PC-3 (cell line): ENCODE results near the gene GALNT2. TPM values are rescaled to one million over a fixed set of nuclear protein-coding genes. Genes with fewer than 3 reads are reported as not detected.

Source experiments
- ATAC-seq: fragments of 200-7000 bp; cut with Tn5 transposase; 2 replicates; pipeline ENCODE4 v1.9.1; 2020; ENCODE audit warnings: mild to moderate bottlenecking, moderate library complexity
- BruUV-seq: library from RNA; stranded (reverse); fragments of 400-500 nt; replicated peaks from 2 replicates; lab custom pipeline; 2021; lab: Mats Ljungman, UMichigan
- CTCF ChIA-PET: fragments of 300-600 bp; sonication (Branson Sonifier 250); formaldehyde crosslinking; loops from one replicate; lab custom pipeline; 2022; ENCODE audit warnings: antibody characterized with exemption; lab: Charles Lee
- POLR2A ChIA-PET: fragments of 300-600 bp; sonication (Branson Sonifier 250); formaldehyde crosslinking; loops from one replicate; lab custom pipeline; 2022; ENCODE audit warnings: antibody characterized with exemption; ENCODE audit not compliant: unreplicated experiment; lab: Charles Lee
- DNase-seq: peaks from one replicate; pipeline ENCODE4 v3.0.0-alpha.2; 2015
- H2AFZ ChIP-seq: fragments of 300-600 bp; sonication (generic); 2 replicates; pipeline ENCODE4 v1.6.0; 2016; ENCODE audit warnings: antibody characterized with exemption, low read length
- H3F3A ChIP-seq: fragments of 300-600 bp; sonication (generic); one replicate; pipeline ENCODE4 v1.6.0; 2017; ENCODE audit warnings: antibody characterized with exemption, low read length, control low read depth, mild to moderate bottlenecking; ENCODE audit not compliant: unreplicated experiment
- H3K27ac ChIP-seq: fragments of 300-600 bp; sonication (generic); 2 replicates; pipeline ENCODE4 v1.5.1; 2016; ENCODE audit warnings: mild to moderate bottlenecking, low read length
- H3K27me3 ChIP-seq: fragments of 300-600 bp; sonication (generic); 2 replicates; pipeline ENCODE4 v1.6.1; 2016; ENCODE audit warnings: low read length, mixed read lengths
- H3K36me3 ChIP-seq: fragments of 300-600 bp; sonication (generic); 2 replicates; pipeline ENCODE4 v1.6.1; 2016; ENCODE audit warnings: low read depth, mixed run types, low read length, mixed read lengths
- H3K4me1 ChIP-seq: fragments of 300-600 bp; sonication (generic); 2 replicates; pipeline ENCODE4 v1.5.1; 2016; ENCODE audit warnings: low read length; ENCODE audit not compliant: insufficient read depth
- H3K4me2 ChIP-seq: fragments of 300-600 bp; sonication (generic); 2 replicates; pipeline ENCODE4 v1.6.0; 2016; ENCODE audit warnings: low read length
- H3K4me3 ChIP-seq: fragments of 300-600 bp; sonication (generic); 2 replicates; pipeline ENCODE4 v1.5.1; 2016; ENCODE audit warnings: mild to moderate bottlenecking, low read length, mixed read lengths
- H3K79me2 ChIP-seq: fragments of 300-600 bp; sonication (generic); 2 replicates; pipeline ENCODE4 v1.6.1; 2017; ENCODE audit warnings: low read length, mixed read lengths
- H3K9ac ChIP-seq: fragments of 300-600 bp; sonication (generic); 2 replicates; pipeline ENCODE4 v1.6.0; 2016; ENCODE audit warnings: mild to moderate bottlenecking, low read length
- H3K9me2 ChIP-seq: fragments of 300-600 bp; sonication (generic); replicated peaks from 2 replicates; pipeline ENCODE4 v1.6.1; 2016; ENCODE audit warnings: mixed run types, low read length, mixed read lengths
- H3K9me3 ChIP-seq: fragments of 300-600 bp; sonication (generic); 2 replicates; pipeline ENCODE4 v1.6.1; 2016; ENCODE audit warnings: low read length, mixed read lengths
- H4K20me1 ChIP-seq: fragments of 300-600 bp; sonication (generic); 2 replicates; pipeline ENCODE4 v1.6.1; 2016; ENCODE audit warnings: low read length, mixed read lengths
- EZH2 ChIP-seq: fragments of 300-600 bp; sonication (generic); IDR thresholded peaks from one replicate; pipeline ENCODE4 v1.6.1; 2017; ENCODE audit warnings: antibody characterized with exemption, mild to moderate bottlenecking, low read length; ENCODE audit not compliant: unreplicated experiment
- EZH2phosphoT487 ChIP-seq: fragments of 300-600 bp; sonication (generic); IDR thresholded peaks from 2 replicates; pipeline ENCODE4 v1.6.1; 2018; ENCODE audit warnings: mild to moderate bottlenecking, antibody characterized with exemption, low read length, borderline replicate concordance
- intact Hi-C: fragments of 100-400 bp; cut with micrococcal nuclease; formaldehyde crosslinking; loops from 2 replicates; pipeline ENCODE4 v1.9.0; 2023
- total RNA-seq: library from RNA; depleted of rRNA; stranded (reverse); fragments of >200 nt; gene quantifications from 2 replicates; pipeline ENCODE4 v1.2.3, GENCODE V29; 2014
- TF ChIP-seq, protein P1 (sequence below): fragments of 300-600 bp; sonication (generic); conservative IDR thresholded peaks from 2 replicates; pipeline ENCODE4 v1.5.1; 2017; ENCODE audit warnings: antibody characterized with exemption, low read depth, mild to moderate bottlenecking, low read length

The GALNT2 gene
- total RNA-seq, 1 experiment from 2014 or later, result 182 TPM

DNA sequence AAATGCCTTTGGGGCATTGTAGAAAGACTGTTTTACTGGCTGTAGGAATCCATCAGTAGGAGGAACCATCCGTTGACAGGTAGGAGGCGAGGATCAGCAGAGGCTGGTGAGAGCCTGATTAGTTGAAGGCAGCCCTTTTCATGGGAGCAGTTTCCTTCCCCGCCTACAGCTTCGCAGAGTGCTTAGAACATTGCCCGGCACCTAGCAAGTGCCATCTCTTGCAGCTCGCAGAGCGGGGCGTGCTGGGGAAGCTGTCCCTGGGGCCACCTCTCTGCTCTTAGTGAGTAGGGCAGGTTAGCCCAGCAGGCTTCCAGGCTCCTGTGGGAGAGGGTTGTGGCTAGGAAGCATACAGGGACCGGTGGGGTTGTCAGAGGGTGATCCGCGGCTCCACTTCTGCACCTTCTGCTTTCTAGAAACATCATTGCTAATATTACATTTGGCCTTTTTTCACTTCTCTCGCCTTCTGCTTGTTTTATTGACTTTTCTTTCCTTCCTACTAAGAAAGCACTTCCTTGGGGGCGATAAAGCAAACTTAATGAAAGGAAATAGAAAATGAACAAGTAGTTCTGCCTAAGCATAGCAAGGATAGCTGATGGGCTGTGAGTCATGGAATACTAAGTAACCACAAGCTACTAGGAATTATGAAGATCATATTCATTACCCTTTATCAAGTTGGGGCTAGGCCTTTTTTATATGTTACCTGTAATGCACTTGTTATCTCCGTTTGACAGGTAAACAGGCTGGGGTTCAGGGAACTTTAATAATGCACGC is 176.7 kb downstream of the GALNT2 start:
- ChIA-PET POLR2A (interaction anchor here (0.7 kb wide), 1 partner anchor 152 kb away, joined by 3 read pairs; no protein-coding TSS in a partner anchor), CTCF (interaction anchor here (0.7 kb wide), 1 partner anchor 51 kb away, joined by 3 read pairs; no protein-coding TSS in a partner anchor)
- TF ChIP-seq, protein P1, sequence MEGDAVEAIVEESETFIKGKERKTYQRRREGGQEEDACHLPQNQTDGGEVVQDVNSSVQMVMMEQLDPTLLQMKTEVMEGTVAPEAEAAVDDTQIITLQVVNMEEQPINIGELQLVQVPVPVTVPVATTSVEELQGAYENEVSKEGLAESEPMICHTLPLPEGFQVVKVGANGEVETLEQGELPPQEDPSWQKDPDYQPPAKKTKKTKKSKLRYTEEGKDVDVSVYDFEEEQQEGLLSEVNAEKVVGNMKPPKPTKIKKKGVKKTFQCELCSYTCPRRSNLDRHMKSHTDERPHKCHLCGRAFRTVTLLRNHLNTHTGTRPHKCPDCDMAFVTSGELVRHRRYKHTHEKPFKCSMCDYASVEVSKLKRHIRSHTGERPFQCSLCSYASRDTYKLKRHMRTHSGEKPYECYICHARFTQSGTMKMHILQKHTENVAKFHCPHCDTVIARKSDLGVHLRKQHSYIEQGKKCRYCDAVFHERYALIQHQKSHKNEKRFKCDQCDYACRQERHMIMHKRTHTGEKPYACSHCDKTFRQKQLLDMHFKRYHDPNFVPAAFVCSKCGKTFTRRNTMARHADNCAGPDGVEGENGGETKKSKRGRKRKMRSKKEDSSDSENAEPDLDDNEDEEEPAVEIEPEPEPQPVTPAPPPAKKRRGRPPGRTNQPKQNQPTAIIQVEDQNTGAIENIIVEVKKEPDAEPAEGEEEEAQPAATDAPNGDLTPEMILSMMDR, result no peak
- TF ChIP-seq EZH2 (no peak), EZH2phosphoT487 (no peak)
- intact Hi-C loops, result no loop called here
- H3K9me3 ChIP-seq, result no peaks in the 10 kb centered on the region
- no peak overlapping the region for H2AFZ ChIP-seq
- H3K4me1 ChIP-seq, result peaks cover 12% of the 10 kb centered on the region
- H3K4me3 ChIP-seq, result no peak overlapping the region
- no peak overlapping the region for H3K27ac ChIP-seq
- no peak overlapping the region for H3K9ac ChIP-seq
- no TSS peak for BruUV-seq
- peak; percentile 75 for DNase-seq
- no peaks in the 10 kb centered on the region for H3K79me2 ChIP-seq
- peaks cover 40% of the 10 kb centered on the region for H3K36me3 ChIP-seq
- peaks cover 4% of the 10 kb centered on the region; the same call in 1 of the 2 replicates for H4K20me1 ChIP-seq
- H3K27me3 ChIP-seq, result no peaks in the 10 kb centered on the region
- H3F3A ChIP-seq, result no peaks in the 10 kb centered on the region
- H3K9me2 ChIP-seq, result no peaks in the 10 kb centered on the region
- no peak overlapping the region for H3K4me2 ChIP-seq
- peak; percentile 92 for ATAC-seq

DNA sequence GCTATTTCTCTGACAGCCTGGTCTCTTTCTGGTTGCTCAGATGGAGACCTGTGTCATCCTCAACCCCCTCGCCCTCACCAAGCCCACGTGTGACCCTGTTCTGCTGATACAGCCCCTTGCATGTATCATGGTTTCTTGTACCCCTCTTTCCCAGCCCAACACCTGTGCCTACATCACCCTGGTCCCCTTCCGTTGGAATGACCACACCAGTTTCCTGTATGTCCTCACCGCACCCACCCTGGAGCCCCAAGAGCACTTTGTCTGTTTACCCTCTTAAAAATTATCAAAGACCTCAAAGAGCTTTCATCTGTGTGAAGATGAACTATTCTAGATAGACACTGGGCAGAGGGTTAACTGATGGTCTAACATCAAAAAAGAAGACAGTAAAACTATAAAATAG is 179.5 kb downstream of the GALNT2 start:
- ChIA-PET POLR2A (no interaction called here), CTCF (no interaction called here)
- TF ChIP-seq, protein P1, result no peak
- TF ChIP-seq EZH2, result no peak
- TF ChIP-seq EZH2phosphoT487, result no peak
- no peaks in the 10 kb centered on the region for H3K27me3 ChIP-seq
- H3K4me2 ChIP-seq, result no peak overlapping the region
- BruUV-seq, result no TSS peak
- no peak overlapping the region for H3K4me3 ChIP-seq
- no peaks in the 10 kb centered on the region for H3F3A ChIP-seq
- peaks cover 4% of the 10 kb centered on the region; the same call in 1 of the 2 replicates for H4K20me1 ChIP-seq
- H2AFZ ChIP-seq, result no peak overlapping the region
- intact Hi-C loops, result no loop called here
- peaks cover 12% of the 10 kb centered on the region for H3K4me1 ChIP-seq
- H3K36me3 ChIP-seq, result peaks cover 59% of the 10 kb centered on the region
- H3K79me2 ChIP-seq, result no peaks in the 10 kb centered on the region
- H3K27ac ChIP-seq, result no peak overlapping the region
- DNase-seq, result no peak
- no peak overlapping the region for H3K9ac ChIP-seq
- no peaks in the 10 kb centered on the region for H3K9me3 ChIP-seq
- no peaks in the 10 kb centered on the region for H3K9me2 ChIP-seq
- no peak for ATAC-seq
